Measurements from ENCODE around the gene ACBD5.

ACBD5 gene

GRCh38 chr10:27150261-27150660 lies 90.3 kb downstream of the ACBD5 start:
- no peak for DNase-seq (ENCODE audit: low read depth)

GRCh38 chr10:27147701-27148100 lies 92.9 kb downstream of the ACBD5 start:
- no peak for DNase-seq (ENCODE audit: low read depth)

GRCh38 chr10:27145937-27146336 lies 94.7 kb downstream of the ACBD5 start:
- no peak for DNase-seq (ENCODE audit: low read depth)
